ENCODE measurements around the gene CDK2. TPM values are rescaled to one million over a fixed set of nuclear protein-coding genes. Genes with fewer than 3 reads are reported as not detected.
A peak's percentile ranks its signal among the peaks of the same experiment; 100 is the strongest.
"Not testable (repeated sequence)": the region's sequence is repeated elsewhere in the genome, so short reads cannot be mapped to it uniquely, and the experiment has no call there.

Gene CDK2
- total RNA-seq, 1 donor from 2014 or later: 14.0 TPM

- DNase-seq: no peak
Measured at GRCh38 chr12:55982319-55982936, 15.8 kb downstream of the CDK2 start.

GRCh38 chr12:55983232-55983842 lies 16.7 kb downstream of the CDK2 start:
- DNase-seq: no peak

- DNase-seq: no peak
Measured at GRCh38 chr12:55984861-55985260, 18.2 kb downstream of the CDK2 start.

- no peak for DNase-seq
Measured at GRCh38 chr12:55985341-55985740, 18.7 kb downstream of the CDK2 start.

GRCh38 chr12:55985976-55986375 lies 19.3 kb downstream of the CDK2 start:
- DNase-seq: not testable (repeated sequence)

GRCh38 chr12:55991110-55991509 lies 24.5 kb downstream of the CDK2 start:
- DNase-seq: no peak

GRCh38 chr12:55993230-55993853 lies 26.7 kb downstream of the CDK2 start:
- DNase-seq: no peak

GRCh38 chr12:55995366-55995765 lies 28.7 kb downstream of the CDK2 start:
- DNase-seq: no peak

GRCh38 chr12:55996201-55996714 lies 29.6 kb downstream of the CDK2 start:
- peak; percentile 87 for DNase-seq

GRCh38 chr12:55996715-55997534 lies 30.3 kb downstream of the CDK2 start, which contains the start of gene SUOX:
TSS of gene SUOX (plus strand) at chr12:55997276. CDS start at chr12:56002222, 4,946 bp downstream.
- DNase-seq: peak; percentile 98

GRCh38 chr12:55997535-55997859 lies 30.9 kb downstream of the CDK2 start:
- DNase-seq: no peak

GRCh38 chr12:55999522-55999921 lies 32.9 kb downstream of the CDK2 start:
- not testable (repeated sequence) for DNase-seq

- DNase-seq: not testable (repeated sequence)
Measured at GRCh38 chr12:55999999-56000540, 33.4 kb downstream of the CDK2 start.

GRCh38 chr12:56001487-56002100 lies 35.0 kb downstream of the CDK2 start:
- no peak for DNase-seq

- DNase-seq: not testable (repeated sequence)
Measured at GRCh38 chr12:56003376-56003775, 36.7 kb downstream of the CDK2 start.

- no peak for DNase-seq
Measured at GRCh38 chr12:56004211-56004610, 37.6 kb downstream of the CDK2 start.

GRCh38 chr12:56007564-56008559 lies 41.2 kb downstream of the CDK2 start:
- peak; percentile 78 for DNase-seq

GRCh38 chr12:56010111-56010570 lies 43.5 kb downstream of the CDK2 start:
- DNase-seq: no peak

GRCh38 chr12:56011509-56012090 lies 45.0 kb downstream of the CDK2 start:
- DNase-seq: no peak

- no peak for DNase-seq
Measured at GRCh38 chr12:56013482-56013881, 46.9 kb downstream of the CDK2 start.

Measured in tongue (tissue), 2 donors.